Esophagus muscularis mucosa (tissue), 4 donors: ENCODE measurements around the gene KCTD5. TPM values are rescaled to one million over a fixed set of nuclear protein-coding genes. Genes with fewer than 3 reads are reported as not detected.
A peak's percentile ranks its signal among the peaks of the same experiment; 100 is the strongest.
"Not testable (repeated sequence)": the region's sequence is repeated elsewhere in the genome, so short reads cannot be mapped to it uniquely, and the experiment has no call there.

ENCODE experiments used
- DNase-seq: peaks from one replicate; pipeline ENCODE4 v3.0.0-alpha.2; 2017; ENCODE audit errors: extremely low spot score
- H3K27ac ChIP-seq, 4 donors: fragments of 200-600 bp; sonication (generic); replicated peaks in 1 of 4; 1 replicate in 3 of 4; 2 replicates in 1 of 4; pipeline ENCODE4 v1.5.1; 2016 to 2019; ENCODE audit warnings: mild to moderate bottlenecking in 1 of 4
- H3K27me3 ChIP-seq, 4 donors: fragments of 200-600 bp; sonication (generic); one replicate each; pipeline versions ENCODE4 v1.5.1 to v1.6.0; 2016 to 2019
- H3K36me3 ChIP-seq, 4 donors: fragments of 200-600 bp; sonication (generic); one replicate each; pipeline ENCODE4 v1.5.1; 2016 to 2019
- H3K4me1 ChIP-seq, 4 donors: fragments of 200-600 bp; sonication (generic); one replicate each; pipeline ENCODE4 v1.5.1; 2016 to 2019
- H3K4me3 ChIP-seq, 4 donors: fragments of 200-600 bp; sonication (generic); 1 replicate in 2 of 4; 2 replicates in 2 of 4; pipeline ENCODE4 v1.5.1; 2016 to 2019; ENCODE audit warnings: mild to moderate bottlenecking in 4 of 4, moderate library complexity in 1 of 4
- H3K9me3 ChIP-seq, 4 donors: fragments of 200-600 bp; sonication (generic); 1 replicate in 3 of 4; 2 replicates in 1 of 4; pipeline ENCODE4 v1.5.1; 2016 to 2019
- CTCF ChIP-seq, 3 experiments: fragments of 200-600 bp in 2 of 3; fragments of 450-650 bp in 1 of 3; sonication (generic) in 2 of 3; IDR thresholded peaks; one replicate each; pipeline ENCODE4 v1.5.1; 2017 to 2019; ENCODE audit warnings: antibody characterized with exemption in 3 of 3, mild to moderate bottlenecking in 2 of 3, moderate library complexity in 1 of 3
- EP300 ChIP-seq: sonication (generic); formaldehyde crosslinking; IDR thresholded peaks from one replicate; pipeline ENCODE4 v1.6.1; 2017; ENCODE audit warnings: antibody characterized with exemption
- POLR2A ChIP-seq: fragments of 450-650 bp; IDR thresholded peaks from one replicate; pipeline ENCODE4 v1.6.1; 2017; ENCODE audit warnings: antibody characterized with exemption, moderate library complexity, mild to moderate bottlenecking, low read depth
- POLR2AphosphoS5 ChIP-seq, 2 donors: sonication (generic); formaldehyde crosslinking; IDR thresholded peaks; one replicate each; pipeline ENCODE4 v1.6.1; 2017; ENCODE audit warnings: antibody characterized with exemption in 2 of 2
- WGBS: methylation state at CpG from one replicate; pipeline ENCODE4 v1.1.5; 2018; 5-methylcytosine and 5-hydroxymethylcytosine counted together
- intact Hi-C: fragments of 100-400 bp; cut with DNase I; formaldehyde crosslinking; loops from one replicate; pipeline ENCODE4 v1.15.1; 2023
- total RNA-seq, 4 donors: library from RNA; depleted of rRNA; stranded (reverse); fragments of >200 nt; gene quantifications; one replicate each; pipeline versions ENCODE4 v1.1.0 to v1.2.1, GENCODE V29; 2016

The KCTD5 gene
- total RNA-seq, 4 donors from 2014 or later, result 9.1 to 22.1 (median 15.7) TPM

DNA sequence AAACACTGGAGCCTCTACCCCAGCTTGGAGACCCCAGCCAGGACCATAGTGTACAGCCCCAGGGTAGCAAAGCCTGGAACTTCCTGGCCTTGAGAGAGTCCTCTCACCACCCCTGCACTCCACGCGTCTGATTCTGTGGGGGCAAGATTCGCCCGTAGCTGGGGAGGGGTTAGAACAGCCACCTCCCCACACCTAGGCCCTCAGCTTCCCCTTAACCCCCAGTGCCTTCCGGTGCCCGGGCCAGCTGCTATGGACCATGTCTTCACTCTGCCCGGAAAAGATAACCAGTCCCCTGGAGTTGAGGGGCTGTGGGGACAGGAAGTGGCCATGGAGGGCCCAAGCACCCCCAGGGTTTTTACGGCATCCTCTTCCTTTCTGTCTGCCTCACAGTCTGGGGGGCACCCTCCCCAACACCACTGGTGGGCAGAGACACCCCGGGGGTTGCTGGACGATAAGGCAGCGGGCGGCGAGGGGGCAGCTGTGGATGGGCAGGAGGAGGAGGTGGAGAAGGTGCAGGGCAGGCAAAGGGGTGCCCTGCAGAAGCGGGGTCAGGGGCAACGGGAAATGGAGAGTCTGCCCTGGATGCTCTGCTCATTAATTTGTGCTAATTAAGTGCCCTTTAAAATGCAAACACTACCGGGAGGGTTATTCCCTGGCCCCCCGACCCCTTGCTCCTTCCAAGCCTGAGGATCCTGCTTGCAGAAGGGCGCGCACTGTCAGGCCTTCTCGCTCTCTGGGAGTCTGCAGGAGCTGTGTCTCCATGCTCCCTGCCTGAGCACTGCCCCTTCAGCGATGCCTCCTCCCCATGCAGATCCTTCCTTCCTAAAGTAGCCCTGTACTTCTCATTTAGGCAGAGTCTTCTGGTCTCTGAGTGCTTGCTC lies 35.3 kb downstream of the KCTD5 start:
- intact Hi-C loops, result loop anchor here (10.0 kb wide), 1 partner anchor 147 kb away; no protein-coding TSS in a partner anchor
- peaks cover 0 to 21% (median 2%) of the 10 kb centered on the region in 4 donors for H3K27me3 ChIP-seq
- no peak overlapping the region for H3K27ac ChIP-seq
- H3K36me3 ChIP-seq, result no peaks in the 10 kb centered on the region
- H3K9me3 ChIP-seq, result no peaks in the 10 kb centered on the region
- no peak for TF ChIP-seq EP300
- TF ChIP-seq CTCF (IDR thresholded peaks at IDR 0.05), result no peak
- no peak for TF ChIP-seq POLR2AphosphoS5 (IDR thresholded peaks at IDR 0.05)
- no peak for TF ChIP-seq POLR2A
- no peak overlapping the region for H3K4me3 ChIP-seq
- DNase-seq, result no peak
- 85% methylated on average over 18 of the region's 21 CpGs for WGBS
- peaks cover 14 to 37% (median 31%) of the 10 kb centered on the region in 4 donors for H3K4me1 ChIP-seq

GRCh38 chr16:2719328-2720063 lies 37.2 kb downstream of the KCTD5 start:
- DNase-seq, result no peak
- Histone ChIP-seq H3K27me3 (peaks cover 0 to 26% (median 2%) of the 10 kb centered on the region in 4 donors), H3K4me3 (no peak overlapping the region), H3K9me3 (no peaks in the 10 kb centered on the region), H3K4me1 (peaks cover 14 to 37% (median 31%) of the 10 kb centered on the region in 4 donors), H3K27ac (no peak overlapping the region), H3K36me3 (no peaks in the 10 kb centered on the region)
- intact Hi-C loops, result loop anchor here (2.0 to 10.0 kb wide), 2 partner anchors 33 to 145 kb away; partner anchors contain the start of gene SRRM2
- TF ChIP-seq EP300 (no peak), POLR2A (no peak), CTCF (IDR thresholded peaks at IDR 0.05) (no peak), POLR2AphosphoS5 (IDR thresholded peaks at IDR 0.05) (no peak)
- WGBS, result no CpG with 5 or more reads among the region's 16 CpGs

DNA sequence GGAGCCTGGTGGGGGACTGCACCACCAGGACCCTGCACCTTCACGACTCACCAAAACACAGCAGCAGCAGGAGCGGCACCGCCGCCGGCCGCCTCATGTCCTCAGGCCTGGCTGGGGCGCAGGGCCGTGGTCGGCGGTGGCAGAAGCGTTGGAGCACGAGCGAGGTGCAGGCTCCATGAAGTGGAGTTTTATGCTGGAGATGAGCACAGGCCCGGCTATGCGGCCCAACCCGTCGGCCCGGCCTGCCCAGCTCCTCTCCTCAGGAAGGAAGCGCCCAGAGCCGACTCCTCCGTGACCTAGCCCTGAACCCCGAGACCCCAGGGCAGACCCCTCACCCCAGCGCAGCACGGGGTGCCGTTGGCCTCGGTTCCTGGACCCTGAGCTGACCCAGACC lies 37.7 kb downstream of the KCTD5 start, which contains the start of gene PRSS27:
Gene PRSS27, minus strand, starts transcription at position 161 of the 394 bp plus-strand sequence. Its CDS starts 64 bp downstream, at position 97.
- H3K27me3 ChIP-seq, result peaks cover 0 to 30% (median 2%) of the 10 kb centered on the region in 4 donors
- no peaks in the 10 kb centered on the region for H3K9me3 ChIP-seq
- H3K27ac ChIP-seq, result peak within 1 kb of the TSS; percentile 73 to 83 (median 78)
- no peaks in the 10 kb centered on the region for H3K36me3 ChIP-seq
- H3K4me3 ChIP-seq, result peak within 1 kb of the TSS; percentile 72 to 86 (median 80)
- H3K4me1 ChIP-seq, result peaks cover 14 to 37% (median 31%) of the 10 kb centered on the region in 4 donors
- TF ChIP-seq EP300, result no peak
- TF ChIP-seq POLR2AphosphoS5 (IDR thresholded peaks at IDR 0.05), result no peak
- TF ChIP-seq POLR2A, result no peak
- TF ChIP-seq CTCF (IDR thresholded peaks at IDR 0.05), result no peak
- 85% methylated on average over 20 of the region's 26 CpGs for WGBS
- intact Hi-C loops, result loop anchor here (2.0 kb wide), 1 partner anchor 33 kb away; the partner anchor contains the start of gene SRRM2
- no peak for DNase-seq

DNA sequence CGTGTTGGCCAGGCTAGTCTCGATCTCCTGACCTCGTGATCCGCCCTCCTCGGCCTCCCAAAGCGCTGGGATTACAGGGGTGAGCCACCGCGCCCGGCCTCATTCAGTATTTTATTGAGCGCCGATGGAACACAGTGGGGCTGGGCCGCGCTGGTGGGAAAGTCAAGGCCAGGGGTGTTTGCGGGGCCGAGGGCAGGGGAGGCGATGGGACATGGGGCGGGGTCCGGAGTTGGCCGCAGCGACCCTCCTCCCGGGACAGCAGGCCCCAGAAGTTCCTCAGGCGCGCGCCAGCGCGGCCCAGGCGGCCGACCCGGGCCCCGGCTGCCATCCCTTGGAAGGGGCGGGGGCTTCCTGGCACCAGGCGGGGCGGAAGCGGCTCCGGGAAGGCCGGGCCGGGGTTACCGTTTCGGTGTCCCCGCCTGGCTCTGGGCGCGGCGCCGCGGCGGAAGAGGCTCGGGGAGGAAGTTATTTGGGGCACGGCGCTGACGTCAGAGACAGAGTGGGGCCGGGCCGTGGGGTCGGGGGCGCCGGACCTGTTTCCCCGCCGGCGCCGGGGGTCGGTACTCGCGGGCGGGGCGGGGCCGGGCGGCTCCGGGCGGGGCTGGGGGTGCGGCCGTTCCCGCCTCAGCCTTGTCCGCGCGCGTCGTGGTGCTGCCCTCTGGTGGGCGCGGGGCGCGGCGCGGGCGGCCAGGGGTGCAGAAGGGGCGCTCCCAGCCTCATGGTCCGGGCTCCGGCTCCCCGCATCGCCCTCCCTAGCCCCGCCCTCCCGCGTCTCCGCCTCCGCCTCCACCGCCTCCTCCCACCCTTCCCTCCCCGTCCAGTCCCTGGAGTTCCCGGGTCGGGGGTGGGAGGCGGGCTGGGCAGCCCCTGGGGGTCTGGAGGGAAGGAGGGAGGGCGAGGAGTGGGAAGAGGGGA lies 38.7 kb downstream of the KCTD5 start:
- peaks cover 0 to 22% (median 2%) of the 10 kb centered on the region in 4 donors for H3K27me3 ChIP-seq
- peak overlapping the region; percentile 73 to 83 (median 78) for H3K27ac ChIP-seq
- no peaks in the 10 kb centered on the region for H3K9me3 ChIP-seq
- 0% methylated on average over 6 of the region's 99 CpGs for WGBS
- peak; percentile 17 for TF ChIP-seq POLR2A
- TF ChIP-seq EP300, result no peak
- TF ChIP-seq POLR2AphosphoS5 (IDR thresholded peaks at IDR 0.05), result peak; percentile 26 to 41
- TF ChIP-seq CTCF (IDR thresholded peaks at IDR 0.05), result peak in 2 of 3 experiments; percentile 64 to 81
- H3K36me3 ChIP-seq, result no peaks in the 10 kb centered on the region
- intact Hi-C loops, result loop anchor here (2.0 kb wide), 1 partner anchor 32 kb away; the partner anchor contains the start of gene SRRM2
- peak; percentile 95 for DNase-seq
- peak overlapping the region; percentile 72 to 86 (median 80) for H3K4me3 ChIP-seq
- peaks cover 11 to 30% (median 23%) of the 10 kb centered on the region in 4 donors for H3K4me1 ChIP-seq

- Histone ChIP-seq H3K27me3 (peaks cover 0 to 14% (median 0%) of the 10 kb centered on the region in 4 donors), H3K4me3 (peak overlapping the region; percentile 72 to 86 (median 80)), H3K4me1 (peaks cover 11 to 29% (median 23%) of the 10 kb centered on the region in 4 donors), H3K27ac (peak overlapping the region; percentile 73 to 83 (median 78))
- 41% methylated on average over 14 of the region's 14 CpGs for WGBS
- not testable (repeated sequence) for H3K9me3 ChIP-seq, DNase-seq, H3K36me3 ChIP-seq
- intact Hi-C loops, result loop anchor here (2.0 kb wide), 1 partner anchor 31 kb away; the partner anchor contains the start of gene SRRM2
Measured at GRCh38 chr16:2721634-2722173, 39.4 kb downstream of the KCTD5 start.
